Right atrium auricular region (tissue), 2 donors: ENCODE results near the gene NRXN3. TPM values are rescaled to one million over a fixed set of nuclear protein-coding genes. Genes with fewer than 3 reads are reported as not detected.
A peak's percentile ranks its signal among the peaks of the same experiment; 100 is the strongest.

Source experiments
- DNase-seq: peaks from one replicate; pipeline ENCODE4 v3.0.0-alpha.2; 2019; ENCODE audit warnings: low spot score
- H3K27ac ChIP-seq, 2 donors: fragments of 200-600 bp; sonication (generic); 1 replicate in 1 of 2; 2 replicates in 1 of 2; pipeline ENCODE4 v1.5.1; 2016 to 2019
- H3K27me3 ChIP-seq, 2 donors: fragments of 200-600 bp; sonication (generic); one replicate each; pipeline versions ENCODE4 v1.5.1 to v1.6.0; 2017 to 2019
- H3K36me3 ChIP-seq: fragments of 200-600 bp; sonication (generic); one replicate; pipeline ENCODE4 v1.5.1; 2016
- H3K4me1 ChIP-seq, 2 donors: fragments of 200-600 bp; sonication (generic); one replicate each; pipeline versions ENCODE4 v1.5.1 to v1.6.0; 2017 to 2019
- H3K4me3 ChIP-seq, 2 donors: fragments of 200-600 bp; sonication (generic); 1 replicate in 1 of 2; 2 replicates in 1 of 2; pipeline ENCODE4 v1.5.1; 2017 to 2019; ENCODE audit warnings: mild to moderate bottlenecking in 1 of 2, moderate library complexity in 1 of 2
- H3K9me3 ChIP-seq, 2 donors: fragments of 200-600 bp; sonication (generic); one replicate each; pipeline ENCODE4 v1.5.1; 2019
- total RNA-seq, 2 donors: library from RNA; depleted of rRNA; stranded (reverse); fragments of >200 nt; gene quantifications; one replicate each; pipeline ENCODE4 v1.1.0, GENCODE V29; 2016
- TF ChIP-seq, protein P1 (sequence below), 2 donors: fragments of 200-600 bp; sonication (generic); IDR thresholded peaks; one replicate each; pipeline ENCODE4 v1.5.1; 2019; ENCODE audit warnings: antibody characterized with exemption in 2 of 2

NRXN3 gene
- total RNA-seq, 2 donors from 2014 or later, result 2.0 to 2.3 TPM

DNA sequence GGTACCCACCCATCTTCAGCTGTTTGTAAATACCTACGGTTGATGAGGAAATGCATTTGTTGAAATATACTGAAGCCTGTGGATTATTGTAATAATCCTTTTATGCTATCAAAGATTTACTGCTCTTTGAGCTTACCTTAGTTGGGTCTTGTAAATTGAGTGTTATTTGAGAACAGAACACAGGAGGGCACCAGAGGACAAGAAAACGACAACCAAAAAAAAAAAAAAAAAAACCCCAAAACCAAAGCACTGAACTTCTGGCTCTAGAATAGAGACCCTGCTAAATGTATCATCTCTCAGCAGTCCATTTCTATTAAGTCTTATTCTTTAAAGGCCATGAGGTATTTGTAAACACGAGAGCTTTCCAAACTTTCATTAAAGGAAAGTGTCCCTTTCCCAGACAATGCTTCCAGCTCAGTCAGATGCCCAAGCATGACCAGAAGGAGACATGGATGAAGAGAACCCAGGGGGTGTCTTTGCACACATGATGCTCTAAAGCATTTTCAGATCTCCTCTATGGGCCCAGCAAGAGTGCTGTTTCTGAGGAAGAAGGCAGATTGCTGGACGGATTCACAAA, 763.9 kb downstream of the NRXN3 start:
- no peaks in the 10 kb centered on the region for H3K36me3 ChIP-seq
- no peaks in the 10 kb centered on the region for H3K27me3 ChIP-seq
- H3K4me3 ChIP-seq, result no peak overlapping the region
- no peak overlapping the region for H3K27ac ChIP-seq
- TF ChIP-seq, protein P1, sequence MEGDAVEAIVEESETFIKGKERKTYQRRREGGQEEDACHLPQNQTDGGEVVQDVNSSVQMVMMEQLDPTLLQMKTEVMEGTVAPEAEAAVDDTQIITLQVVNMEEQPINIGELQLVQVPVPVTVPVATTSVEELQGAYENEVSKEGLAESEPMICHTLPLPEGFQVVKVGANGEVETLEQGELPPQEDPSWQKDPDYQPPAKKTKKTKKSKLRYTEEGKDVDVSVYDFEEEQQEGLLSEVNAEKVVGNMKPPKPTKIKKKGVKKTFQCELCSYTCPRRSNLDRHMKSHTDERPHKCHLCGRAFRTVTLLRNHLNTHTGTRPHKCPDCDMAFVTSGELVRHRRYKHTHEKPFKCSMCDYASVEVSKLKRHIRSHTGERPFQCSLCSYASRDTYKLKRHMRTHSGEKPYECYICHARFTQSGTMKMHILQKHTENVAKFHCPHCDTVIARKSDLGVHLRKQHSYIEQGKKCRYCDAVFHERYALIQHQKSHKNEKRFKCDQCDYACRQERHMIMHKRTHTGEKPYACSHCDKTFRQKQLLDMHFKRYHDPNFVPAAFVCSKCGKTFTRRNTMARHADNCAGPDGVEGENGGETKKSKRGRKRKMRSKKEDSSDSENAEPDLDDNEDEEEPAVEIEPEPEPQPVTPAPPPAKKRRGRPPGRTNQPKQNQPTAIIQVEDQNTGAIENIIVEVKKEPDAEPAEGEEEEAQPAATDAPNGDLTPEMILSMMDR (IDR thresholded peaks at IDR 0.05), result peak in 1 of 2 donors; percentile 42
- no peaks in the 10 kb centered on the region for H3K9me3 ChIP-seq
- no peaks in the 10 kb centered on the region for H3K4me1 ChIP-seq
- DNase-seq, result no peak

DNA sequence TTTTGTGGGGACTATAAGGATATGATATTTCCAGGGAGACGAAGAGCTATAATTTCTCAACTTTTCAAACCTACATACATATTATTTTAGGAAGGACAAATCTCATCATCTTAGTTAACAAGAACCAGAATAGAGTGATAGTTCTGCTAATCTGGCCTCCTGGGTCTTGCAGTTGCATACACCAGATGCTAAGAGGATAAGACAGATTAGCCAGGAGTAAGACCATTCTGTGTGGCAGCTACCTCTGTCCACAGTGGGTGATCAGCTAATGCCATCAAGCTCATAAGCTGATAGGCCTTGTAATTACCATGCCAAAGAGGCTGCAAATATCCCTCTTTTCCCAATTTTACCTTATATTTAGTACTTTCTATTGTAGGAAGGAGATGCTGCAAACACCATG, 776.8 kb downstream of the NRXN3 start:
- Histone ChIP-seq H3K36me3 (no peaks in the 10 kb centered on the region), H3K9me3 (no peaks in the 10 kb centered on the region), H3K4me3 (no peak overlapping the region), H3K27ac (no peak overlapping the region), H3K27me3 (no peaks in the 10 kb centered on the region), H3K4me1 (no peaks in the 10 kb centered on the region)
- TF ChIP-seq, protein P1 (IDR thresholded peaks at IDR 0.05), result no peak
- DNase-seq, result no peak

DNA sequence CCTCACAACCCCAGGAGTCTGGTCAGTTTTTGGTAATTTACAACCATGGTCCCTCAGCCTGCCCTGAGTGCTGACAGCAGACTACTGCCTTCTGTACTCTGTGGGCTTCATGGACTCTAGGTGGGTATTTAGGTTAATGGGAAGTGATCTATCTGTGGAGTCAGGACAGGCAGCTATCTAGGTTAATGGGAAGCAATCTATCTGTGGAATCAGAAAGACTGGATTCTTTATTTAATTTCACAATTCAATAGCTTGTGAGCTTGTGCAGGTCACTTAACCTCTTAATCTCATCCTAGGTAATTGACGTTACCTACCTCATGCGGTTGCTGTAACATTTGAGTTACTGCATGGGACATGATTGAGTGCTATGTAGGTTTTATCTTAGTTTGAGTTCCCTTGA, 777.5 kb downstream of the NRXN3 start:
- TF ChIP-seq, protein P1 (IDR thresholded peaks at IDR 0.05), result no peak
- no peak for DNase-seq
- H3K27me3 ChIP-seq, result no peaks in the 10 kb centered on the region

DNA sequence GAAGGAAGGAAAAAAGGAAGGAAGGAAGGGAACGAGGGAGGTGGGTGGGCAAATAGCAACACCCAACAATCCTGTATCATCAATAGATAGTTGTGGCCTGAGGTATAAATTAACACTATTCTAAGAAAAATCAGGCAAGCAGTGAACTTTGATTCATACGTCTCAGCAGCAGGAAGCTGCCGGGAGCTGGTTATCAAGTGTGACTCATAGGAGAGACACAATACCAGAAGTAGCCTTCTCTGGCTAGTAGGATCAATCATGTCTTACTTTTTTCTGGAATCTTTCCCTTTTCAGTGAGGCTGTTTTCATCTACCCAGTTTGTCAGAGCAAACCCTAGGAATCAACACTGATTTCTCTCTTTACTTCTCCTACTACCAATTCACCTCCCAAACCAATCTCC, 780.5 kb downstream of the NRXN3 start:
- DNase-seq, result no peak
- no peaks in the 10 kb centered on the region for H3K4me1 ChIP-seq
- H3K9me3 ChIP-seq, result no peaks in the 10 kb centered on the region
- TF ChIP-seq, protein P1 (IDR thresholded peaks at IDR 0.05), result no peak
- H3K27me3 ChIP-seq, result no peaks in the 10 kb centered on the region
- no peak overlapping the region for H3K27ac ChIP-seq
- H3K36me3 ChIP-seq, result no peaks in the 10 kb centered on the region
- no peak overlapping the region for H3K4me3 ChIP-seq

More for the DNA sequence above, 777.5 kb downstream of the NRXN3 start:
- H3K4me3 ChIP-seq, result no peak overlapping the region
- no peak overlapping the region for H3K27ac ChIP-seq
- H3K36me3 ChIP-seq, result no peaks in the 10 kb centered on the region
- H3K9me3 ChIP-seq, result no peaks in the 10 kb centered on the region
- H3K4me1 ChIP-seq, result no peaks in the 10 kb centered on the region

DNA sequence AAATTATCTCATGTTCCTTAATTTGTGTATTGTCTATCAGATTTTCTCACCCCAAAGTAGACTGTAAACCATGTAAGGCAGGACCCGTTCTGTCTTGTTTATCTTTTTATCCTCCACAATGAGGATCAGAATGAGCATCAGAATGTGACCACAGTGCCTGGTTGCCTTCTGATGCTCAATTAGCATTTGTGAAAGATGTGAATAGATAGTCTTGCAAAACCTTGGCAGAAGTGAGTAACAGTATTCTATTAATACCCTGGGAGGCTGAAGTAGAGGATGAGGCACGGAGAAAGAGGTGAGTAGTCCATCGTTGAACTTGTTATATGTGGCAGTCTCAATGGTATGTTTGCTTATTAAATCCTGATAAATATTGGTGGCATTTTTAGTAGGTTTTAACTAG, 781.4 kb downstream of the NRXN3 start:
- no peak for DNase-seq
- Histone ChIP-seq H3K4me1 (no peaks in the 10 kb centered on the region), H3K27me3 (no peaks in the 10 kb centered on the region), H3K4me3 (no peak overlapping the region), H3K36me3 (no peaks in the 10 kb centered on the region), H3K9me3 (no peaks in the 10 kb centered on the region), H3K27ac (no peak overlapping the region)
- TF ChIP-seq, protein P1 (IDR thresholded peaks at IDR 0.05), result no peak

DNA sequence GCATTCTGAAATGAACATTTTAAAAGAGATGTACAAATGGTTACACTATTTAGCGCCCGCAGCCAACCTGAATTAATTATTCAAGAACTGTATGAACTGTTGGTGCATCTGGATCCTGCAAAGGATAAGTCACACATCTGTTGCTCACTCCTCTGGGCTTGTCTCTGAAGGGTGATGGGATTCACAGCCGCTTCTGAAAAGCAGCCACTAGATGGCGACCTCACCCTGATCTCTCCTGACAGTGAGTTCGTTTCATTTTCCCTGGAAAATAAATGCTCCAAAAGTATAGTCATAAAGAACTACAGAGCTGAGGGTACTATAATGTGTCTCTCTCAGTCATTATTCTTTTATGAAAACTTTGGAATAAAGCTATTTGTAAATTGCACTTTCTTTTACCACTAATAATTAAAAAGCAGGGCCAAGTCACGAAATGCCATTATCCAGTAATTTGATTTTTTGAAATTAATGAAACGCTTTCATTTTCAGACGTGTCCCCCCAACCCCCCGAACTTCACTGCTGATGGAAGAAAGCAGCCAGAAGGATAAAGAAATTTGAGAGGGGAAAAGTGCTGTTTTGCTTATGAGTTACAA, 789.6 kb downstream of the NRXN3 start:
- H3K4me1 ChIP-seq, result no peaks in the 10 kb centered on the region
- no peaks in the 10 kb centered on the region for H3K36me3 ChIP-seq
- H3K27ac ChIP-seq, result no peak overlapping the region
- no peaks in the 10 kb centered on the region for H3K9me3 ChIP-seq
- no peaks in the 10 kb centered on the region for H3K27me3 ChIP-seq
- peak overlapping the region in 1 of 2 donors; percentile 23 for H3K4me3 ChIP-seq
- TF ChIP-seq, protein P1 (IDR thresholded peaks at IDR 0.05), result peak; percentile 84 to 85
- peak; percentile 75 for DNase-seq
